GM12873 (cell line): ENCODE data around the gene ZC3H7B.

Source experiments
- CTCF ChIP-seq: IDR thresholded peaks from 2 replicates; pipeline ENCODE4 v1.5.1; 2012; ENCODE audit warnings: low read depth, mild to moderate bottlenecking, moderate library complexity, low read length, control low read depth; ENCODE audit not compliant: insufficient read depth; ENCODE audit errors: missing control alignments

Gene ZC3H7B

GRCh38 chr22:41387341-41387740, 86.0 kb downstream of the ZC3H7B start:
- TF ChIP-seq CTCF, result no peak

GRCh38 chr22:41394012-41394356, 92.7 kb downstream of the ZC3H7B start:
- no peak for TF ChIP-seq CTCF

- TF ChIP-seq CTCF, result no peak
Measured at GRCh38 chr22:41395531-41396240, 94.4 kb downstream of the ZC3H7B start.

- no peak for TF ChIP-seq CTCF
Measured at GRCh38 chr22:41397143-41397811, 96.0 kb downstream of the ZC3H7B start.

- no peak for TF ChIP-seq CTCF
Measured at GRCh38 chr22:41398921-41399320, 97.6 kb downstream of the ZC3H7B start.

- no peak for TF ChIP-seq CTCF
Measured at GRCh38 chr22:41401781-41402648, 100.7 kb downstream of the ZC3H7B start.
